Effector memory CD8-positive, alpha-beta T cell (primary cell): ENCODE results near the gene FGFRL1.

Experiments used
- ATAC-seq: fragments of 150-1000 bp; cut with Tn5 transposase; replicated peaks from 2 replicates; pipeline ENCODE4 v1.10.0; 2021; ENCODE audit warnings: mild to moderate bottlenecking, moderate library complexity
- DNase-seq, 3 experiments: peaks; one replicate each; pipeline ENCODE4 v3.0.0; 2021
- H3K27ac Mint-ChIP-seq, 2 donors: one replicate each; pipeline ENCODE4 v1.8.0; 2022; ENCODE audit warnings: mild to moderate bottlenecking in 2 of 2, mixed read lengths in 2 of 2, moderate library complexity in 2 of 2
- H3K27me3 Mint-ChIP-seq, 2 donors: one replicate each; pipeline ENCODE4 v1.8.0; 2022; ENCODE audit warnings: mixed read lengths in 2 of 2
- H3K36me3 Mint-ChIP-seq: one replicate; pipeline ENCODE4 v1.8.0; 2022; ENCODE audit warnings: mild to moderate bottlenecking, moderate library complexity, mixed read lengths; ENCODE audit not compliant: insufficient read depth
- H3K4me1 Mint-ChIP-seq, 2 donors: one replicate each; pipeline ENCODE4 v1.8.0; 2022; ENCODE audit warnings: low read depth in 2 of 2, mixed read lengths in 2 of 2
- H3K4me3 Mint-ChIP-seq, 2 donors: one replicate each; pipeline ENCODE4 v1.8.0; 2022; ENCODE audit warnings: mild to moderate bottlenecking in 2 of 2, mixed read lengths in 2 of 2, moderate library complexity in 2 of 2
- H3K9me3 Mint-ChIP-seq, 2 donors: one replicate each; pipeline ENCODE4 v1.8.0; 2022; ENCODE audit warnings: mixed read lengths in 2 of 2

Gene FGFRL1

DNA sequence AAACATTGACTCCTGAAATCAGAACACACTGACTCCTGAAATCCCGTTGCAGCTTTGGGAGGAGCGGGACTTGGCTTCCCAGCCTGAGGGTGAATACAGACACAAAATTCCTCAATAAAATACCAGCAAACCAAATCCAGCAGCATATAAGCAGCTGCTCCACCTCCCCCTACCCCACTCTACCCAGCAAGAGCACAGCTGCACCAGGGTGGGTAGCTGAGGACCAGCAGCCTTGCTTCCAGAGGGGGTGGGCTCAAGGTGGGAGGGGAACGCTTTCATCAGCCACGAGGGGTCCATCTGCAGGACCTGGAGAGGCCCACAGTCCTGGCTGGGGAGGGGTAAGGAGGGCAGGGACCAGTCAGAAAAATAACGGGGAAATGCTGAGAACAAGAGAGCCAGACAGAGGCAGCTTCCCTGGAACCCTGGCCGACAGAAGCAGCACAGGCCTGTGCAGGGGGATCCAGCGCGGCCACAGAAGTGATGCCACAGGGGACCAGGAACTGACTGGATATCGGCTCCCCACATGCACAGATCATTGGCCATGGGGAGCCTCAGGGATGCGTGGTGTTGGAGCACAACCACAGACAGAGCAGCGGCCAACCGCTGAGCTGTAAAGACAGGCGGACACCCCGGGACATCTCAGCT is 49.8 kb downstream of the FGFRL1 start:
- H3K27me3 Mint-ChIP-seq = peaks cover 40 to 75% of the 10 kb centered on the region in 2 donors
- H3K9me3 Mint-ChIP-seq = no peaks in the 10 kb centered on the region
- H3K27ac Mint-ChIP-seq = no peak overlapping the region
- no peak for DNase-seq
- H3K4me3 Mint-ChIP-seq = no peak overlapping the region
- H3K36me3 Mint-ChIP-seq = peaks cover 1% of the 10 kb centered on the region
- peaks cover 2 to 5% of the 10 kb centered on the region in 2 donors for H3K4me1 Mint-ChIP-seq
- ATAC-seq = no peak

DNA sequence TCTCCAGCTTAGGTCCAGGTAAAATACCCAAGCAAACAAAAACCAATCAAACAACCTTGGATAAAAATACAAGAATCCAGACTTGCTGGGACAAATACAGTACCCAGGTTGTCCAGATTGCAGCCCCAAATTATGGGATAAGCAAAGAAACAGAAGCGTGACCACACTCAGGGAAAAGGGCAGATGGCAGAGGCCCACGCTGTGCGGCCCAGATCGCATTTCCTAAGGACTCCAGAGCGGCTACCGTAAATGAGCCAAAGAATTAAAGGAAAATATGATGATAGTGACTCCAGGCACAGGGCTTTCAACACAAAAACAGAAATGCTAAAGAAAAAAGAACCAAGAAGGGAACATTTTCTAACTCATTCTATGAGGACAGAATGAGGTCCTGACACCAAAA is 50.3 kb downstream of the FGFRL1 start:
- peaks cover 0 to 2% of the 10 kb centered on the region in 2 donors for H3K4me1 Mint-ChIP-seq
- no peak overlapping the region for H3K4me3 Mint-ChIP-seq
- no peak for DNase-seq
- H3K27me3 Mint-ChIP-seq = peaks cover 45 to 77% of the 10 kb centered on the region in 2 donors
- H3K27ac Mint-ChIP-seq = no peak overlapping the region
- H3K9me3 Mint-ChIP-seq = no peaks in the 10 kb centered on the region
- no peak for ATAC-seq
- H3K36me3 Mint-ChIP-seq = no peaks in the 10 kb centered on the region

DNA sequence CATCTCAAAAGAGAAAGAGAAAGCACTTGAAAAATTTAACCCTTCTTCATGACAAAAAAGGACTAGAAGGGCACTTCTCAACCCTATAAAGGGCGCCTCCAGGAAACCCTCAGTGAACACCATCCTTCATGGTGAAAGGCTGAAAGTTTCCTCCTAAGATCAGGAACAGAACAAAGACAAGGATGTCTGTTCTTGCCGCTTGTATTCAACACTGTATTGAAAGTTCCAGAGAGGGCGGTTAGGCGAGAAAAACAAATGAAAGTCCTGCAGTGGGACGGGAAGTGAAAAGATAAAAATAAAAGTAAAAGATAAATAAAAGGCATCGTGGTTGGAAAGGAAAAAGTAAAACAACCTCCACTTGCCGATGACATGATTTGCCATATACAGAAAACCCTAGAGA is 51.0 kb downstream of the FGFRL1 start:
- no peak for DNase-seq
- peak overlapping the region in 1 of 2 donors; percentile 5 for H3K4me3 Mint-ChIP-seq
- no peaks in the 10 kb centered on the region for H3K36me3 Mint-ChIP-seq
- H3K27me3 Mint-ChIP-seq = peaks cover 52 to 84% of the 10 kb centered on the region in 2 donors
- H3K9me3 Mint-ChIP-seq = no peaks in the 10 kb centered on the region
- H3K4me1 Mint-ChIP-seq = peaks cover 0 to 2% of the 10 kb centered on the region in 2 donors
- ATAC-seq = no peak
- H3K27ac Mint-ChIP-seq = no peak overlapping the region

DNA sequence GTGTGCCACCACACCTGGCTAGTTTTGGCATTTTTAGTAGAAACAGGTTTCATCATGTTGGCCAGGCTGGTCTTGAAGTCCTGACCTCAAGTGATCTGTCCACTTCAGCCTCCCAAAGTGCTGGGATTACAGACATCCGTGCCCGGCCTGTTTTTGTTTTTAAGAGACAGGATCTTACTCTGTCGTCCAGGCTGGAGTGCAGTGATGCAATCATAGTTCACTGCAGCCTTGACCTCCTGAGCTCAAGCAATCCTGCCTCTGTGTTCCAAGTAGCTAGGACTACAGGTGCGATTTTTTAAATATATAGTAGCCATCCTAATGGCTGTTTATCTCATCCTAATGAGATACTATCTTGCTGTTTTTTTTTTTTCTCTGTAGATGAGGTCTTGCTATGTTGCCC is 54.3 kb downstream of the FGFRL1 start:
- ATAC-seq = no peak
- no peaks in the 10 kb centered on the region for H3K9me3 Mint-ChIP-seq
- H3K36me3 Mint-ChIP-seq = no peaks in the 10 kb centered on the region
- no peak overlapping the region for H3K27ac Mint-ChIP-seq
- H3K4me1 Mint-ChIP-seq = peaks cover 0 to 2% of the 10 kb centered on the region in 2 donors
- peaks cover 78 to 92% of the 10 kb centered on the region in 2 donors for H3K27me3 Mint-ChIP-seq
- H3K4me3 Mint-ChIP-seq = no peak overlapping the region
- DNase-seq = no peak

DNA sequence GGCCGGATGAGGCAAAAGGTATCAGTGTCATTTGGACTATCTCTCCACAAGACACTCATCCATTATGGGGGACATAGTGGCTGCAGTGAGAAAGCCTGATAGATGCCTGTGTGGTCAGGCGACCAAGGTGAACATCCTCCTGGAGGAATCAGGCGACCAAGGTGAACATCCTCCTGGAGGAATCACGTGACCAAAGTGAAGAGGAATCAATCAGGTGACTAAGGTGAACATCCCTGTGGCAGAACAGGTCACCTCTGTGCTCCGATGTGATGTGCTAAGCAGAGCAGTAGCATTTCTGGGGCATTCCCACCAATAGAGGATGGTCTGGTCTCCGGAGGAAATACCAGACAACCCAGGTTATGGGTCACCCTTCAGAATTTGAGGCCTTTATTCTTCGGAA is 58.0 kb downstream of the FGFRL1 start:
- DNase-seq = no peak
- Mint-ChIP-seq H3K27ac (no peak overlapping the region), H3K36me3 (no peaks in the 10 kb centered on the region), H3K9me3 (no peaks in the 10 kb centered on the region), H3K27me3 (peaks cover 57 to 71% of the 10 kb centered on the region in 2 donors), H3K4me3 (no peak overlapping the region), H3K4me1 (peaks cover 4 to 5% of the 10 kb centered on the region in 2 donors)
- ATAC-seq = no peak

DNA sequence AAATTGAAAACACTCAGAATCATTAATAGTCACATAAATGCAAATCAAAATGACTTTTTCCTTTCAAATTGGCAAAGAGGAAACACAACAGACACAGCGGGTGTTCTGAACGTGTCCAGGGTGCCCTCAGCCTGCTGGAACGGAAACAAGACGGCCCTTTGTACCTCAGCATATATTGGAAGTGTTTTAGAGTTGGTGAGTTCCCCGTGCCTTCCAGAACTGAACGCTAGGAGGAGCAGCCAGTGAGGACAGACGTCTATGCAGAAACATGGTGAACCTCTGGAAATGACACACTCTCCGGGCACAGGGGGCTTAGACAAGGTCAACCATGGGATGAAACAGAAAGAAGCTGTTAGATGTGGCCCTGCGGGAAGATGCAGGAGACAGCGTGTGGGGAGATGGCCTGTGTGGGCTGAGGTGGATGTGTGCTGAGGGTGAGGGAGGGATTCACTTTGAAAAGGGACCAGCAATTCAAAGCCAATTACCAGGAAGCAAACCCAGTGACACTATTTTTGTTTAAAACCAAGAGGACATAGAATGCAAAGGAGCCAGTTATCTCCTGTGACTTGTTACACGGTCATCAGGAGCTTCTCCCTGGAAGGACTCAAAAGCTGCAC is 61.5 kb downstream of the FGFRL1 start:
- no peaks in the 10 kb centered on the region for H3K36me3 Mint-ChIP-seq
- ATAC-seq = peak; percentile 98
- no peaks in the 10 kb centered on the region for H3K9me3 Mint-ChIP-seq
- H3K27me3 Mint-ChIP-seq = peaks cover 29 to 52% of the 10 kb centered on the region in 2 donors
- H3K27ac Mint-ChIP-seq = no peak overlapping the region
- peaks cover 4 to 5% of the 10 kb centered on the region in 2 donors for H3K4me1 Mint-ChIP-seq
- peak; percentile 42 to 60 (median 43) for DNase-seq
- H3K4me3 Mint-ChIP-seq = no peak overlapping the region

DNA sequence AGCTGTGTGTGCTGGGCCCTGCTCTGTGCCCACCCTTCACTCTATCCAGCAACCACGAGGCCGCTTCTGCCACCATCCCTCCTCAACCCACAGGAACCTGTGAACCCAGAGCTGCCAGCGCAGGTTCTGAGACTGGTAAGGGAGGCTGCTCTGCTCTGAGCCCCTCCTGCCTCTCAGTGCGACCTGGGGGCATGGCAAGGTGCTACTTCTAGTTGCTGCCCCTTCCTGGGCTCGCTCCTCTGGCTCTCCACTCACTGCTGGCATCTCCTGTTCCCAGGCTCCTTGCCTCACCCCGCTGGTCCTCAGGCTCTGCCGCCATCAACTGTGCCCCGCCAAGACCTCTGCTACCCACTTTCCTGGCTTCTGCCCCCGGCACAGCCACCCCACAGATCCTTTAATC is 62.7 kb downstream of the FGFRL1 start:
- Mint-ChIP-seq H3K27ac (peak overlapping the region in 1 of 2 donors; percentile 44), H3K4me3 (no peak overlapping the region), H3K9me3 (no peaks in the 10 kb centered on the region), H3K36me3 (no peaks in the 10 kb centered on the region), H3K4me1 (peaks cover 4 to 5% of the 10 kb centered on the region in 2 donors), H3K27me3 (peaks cover 21 to 51% of the 10 kb centered on the region in 2 donors)
- DNase-seq = no peak
- no peak for ATAC-seq

DNA sequence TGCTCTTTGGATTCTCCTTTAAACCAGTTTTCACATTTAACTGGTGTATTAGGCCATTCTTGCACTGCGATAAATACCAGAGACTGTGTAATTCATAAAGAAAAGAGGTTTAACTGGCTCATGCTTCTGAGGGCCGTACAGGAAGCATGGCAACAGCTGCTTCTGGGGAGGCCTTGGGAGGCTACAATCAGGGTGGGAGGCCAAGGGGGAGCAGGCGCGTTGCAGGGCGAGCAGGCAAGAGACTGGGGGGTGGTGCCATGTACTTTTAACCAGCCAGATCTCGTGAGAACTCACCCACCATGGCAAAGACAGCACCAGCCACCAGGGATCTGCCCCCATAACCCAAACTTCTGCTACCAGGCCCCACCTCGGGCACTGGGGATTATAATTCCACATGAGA is 63.8 kb downstream of the FGFRL1 start:
- peaks cover 4 to 5% of the 10 kb centered on the region in 2 donors for H3K4me1 Mint-ChIP-seq
- H3K27ac Mint-ChIP-seq = no peak overlapping the region
- H3K9me3 Mint-ChIP-seq = no peaks in the 10 kb centered on the region
- DNase-seq (no peak), ATAC-seq (no peak)
- H3K4me3 Mint-ChIP-seq = no peak overlapping the region
- H3K36me3 Mint-ChIP-seq = no peaks in the 10 kb centered on the region
- peaks cover 16 to 47% of the 10 kb centered on the region in 2 donors for H3K27me3 Mint-ChIP-seq

DNA sequence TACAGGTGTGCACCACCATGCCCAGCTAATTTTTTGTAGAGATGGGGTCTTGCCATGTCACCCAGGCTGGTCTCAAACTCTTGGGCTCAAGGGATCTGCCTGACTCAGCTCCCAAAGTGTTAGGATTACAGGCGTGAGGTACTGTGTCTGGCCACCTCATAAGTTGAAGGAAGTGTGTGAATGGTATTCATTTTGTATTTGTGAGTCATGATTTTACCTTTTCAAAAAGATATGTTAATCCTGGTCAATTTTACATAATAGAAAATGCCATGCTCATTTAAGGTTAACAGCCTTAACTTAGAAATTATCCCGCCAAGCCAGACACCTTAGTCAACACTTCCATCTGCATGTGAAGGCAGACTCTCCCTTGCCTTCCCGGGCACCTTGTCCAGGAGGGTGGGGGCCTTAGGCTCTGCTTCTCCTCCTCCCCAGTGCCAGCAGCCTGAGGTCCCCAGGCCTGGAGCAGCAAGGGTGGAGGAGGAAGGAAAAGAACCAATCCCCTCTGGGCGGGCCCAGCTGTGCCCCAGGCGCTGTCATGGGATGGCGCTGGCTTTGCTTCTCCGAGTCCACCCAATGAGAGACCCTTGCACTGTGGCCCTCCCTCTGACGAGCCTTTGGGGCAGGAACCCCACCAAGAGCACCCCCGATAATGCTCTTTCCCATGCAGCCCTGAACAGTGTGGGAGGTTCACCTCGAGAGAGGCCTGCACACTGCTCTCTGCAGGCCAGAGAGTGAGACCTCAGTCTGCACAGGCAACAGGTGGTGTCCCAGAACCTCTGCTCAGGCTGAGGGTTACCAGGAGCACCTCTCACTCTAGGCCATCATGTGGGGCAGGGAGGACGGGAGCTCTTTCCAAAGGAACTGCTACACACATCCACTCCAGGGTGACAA is 64.6 kb downstream of the FGFRL1 start:
- H3K27ac Mint-ChIP-seq = no peak overlapping the region
- H3K4me1 Mint-ChIP-seq = peaks cover 4 to 12% of the 10 kb centered on the region in 2 donors
- DNase-seq (no peak), ATAC-seq (no peak)
- no peak overlapping the region for H3K4me3 Mint-ChIP-seq
- peaks cover 19 to 52% of the 10 kb centered on the region in 2 donors for H3K27me3 Mint-ChIP-seq
- H3K9me3 Mint-ChIP-seq = no peaks in the 10 kb centered on the region
- no peaks in the 10 kb centered on the region for H3K36me3 Mint-ChIP-seq
